ENCODE data around the gene TAF8. TPM values are rescaled to one million over a fixed set of nuclear protein-coding genes. Genes with fewer than 3 reads are reported as not detected.

TAF8 gene
- polyA plus RNA-seq, 1 of the 3 experiments (the other 2 are of a cell fraction): 27.8 TPM

DNA sequence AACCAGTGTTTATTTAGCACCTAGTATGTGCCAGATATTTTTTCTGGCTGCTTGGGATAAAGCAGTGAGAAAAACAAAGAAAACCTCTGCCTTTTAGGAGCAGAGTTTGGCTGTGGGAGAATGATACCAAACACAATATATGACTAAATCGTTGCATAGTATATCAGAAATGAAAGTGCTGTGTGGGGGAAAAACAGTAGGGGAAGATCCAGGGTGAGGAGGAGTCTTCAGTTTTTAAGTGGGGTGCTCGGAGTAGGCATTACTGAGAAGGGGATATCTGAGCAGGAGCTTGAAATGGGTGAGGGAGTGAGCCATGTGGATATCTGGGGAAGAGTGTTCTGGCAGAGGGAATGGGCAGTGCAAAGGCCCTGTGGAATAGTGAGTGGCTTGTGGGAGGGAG lies 23.0 kb downstream of the TAF8 start:
- ChIA-PET POLR2A (no interaction called here), CTCF (interaction anchor here (0.6 to 18.1 kb wide), 6 partner anchors 22 to 512 kb away, joined by 3 to 159 read pairs (median 5); no protein-coding TSS in a partner anchor)
- Histone ChIP-seq H3F3A (replicated peaks; ENCODE audit: insufficient read depth) (no peaks in the 10 kb centered on the region), H3K9ac (no peak overlapping the region), H3K27ac (ENCODE audit: low read depth in 2 of 2, low read length in 1 of 2) (no peak overlapping the region), H3K79me2 (ENCODE audit: insufficient read depth) (no peaks in the 10 kb centered on the region), H3K4me2 (no peak overlapping the region), H3K9me2 (no peaks in the 10 kb centered on the region), H3K4me3 (ENCODE audit: low read depth in 2 of 2, low read length in 1 of 2) (no peak overlapping the region), H3K36me3 (replicated peaks in 1 of 2; ENCODE audit: control insufficient read depth in 1 of 2, insufficient read depth in 2 of 2, low read length in 1 of 2) (peaks cover 32 to 42% of the 10 kb centered on the region in 2 experiments), H3K4me1 (ENCODE audit: control insufficient read depth in 1 of 2, insufficient read depth in 2 of 2, low read depth in 1 of 2, low read length in 1 of 2) (no peaks in the 10 kb centered on the region), H3K9me3 (no peaks in the 10 kb centered on the region), H4K20me1 (ENCODE audit: insufficient read depth) (no peaks in the 10 kb centered on the region), H2AFZ (ENCODE audit: low read depth) (no peak overlapping the region), H3K27me3 (ENCODE audit: insufficient read depth) (no peaks in the 10 kb centered on the region)
- no peak for DNase-seq
- 88% methylated on average over 2 of the region's 2 CpGs for WGBS (ENCODE audit: low lambda C conversion rate)
- TF ChIP-seq, protein P1, sequence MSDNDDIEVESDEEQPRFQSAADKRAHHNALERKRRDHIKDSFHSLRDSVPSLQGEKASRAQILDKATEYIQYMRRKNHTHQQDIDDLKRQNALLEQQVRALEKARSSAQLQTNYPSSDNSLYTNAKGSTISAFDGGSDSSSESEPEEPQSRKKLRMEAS (IDR thresholded peaks at IDR 0.05; ENCODE audit: low read depth): no peak
- no peak for TF ChIP-seq EZH2phosphoT487 (IDR thresholded peaks at IDR 0.05; ENCODE audit: borderline replicate concordance, low read depth)
- TF ChIP-seq FOSL2 (IDR thresholded peaks at IDR 0.05; ENCODE audit: borderline replicate concordance, low read depth): no peak
- TF ChIP-seq TCF12 (IDR thresholded peaks at IDR 0.05): no peak
- TF ChIP-seq, protein P2, sequence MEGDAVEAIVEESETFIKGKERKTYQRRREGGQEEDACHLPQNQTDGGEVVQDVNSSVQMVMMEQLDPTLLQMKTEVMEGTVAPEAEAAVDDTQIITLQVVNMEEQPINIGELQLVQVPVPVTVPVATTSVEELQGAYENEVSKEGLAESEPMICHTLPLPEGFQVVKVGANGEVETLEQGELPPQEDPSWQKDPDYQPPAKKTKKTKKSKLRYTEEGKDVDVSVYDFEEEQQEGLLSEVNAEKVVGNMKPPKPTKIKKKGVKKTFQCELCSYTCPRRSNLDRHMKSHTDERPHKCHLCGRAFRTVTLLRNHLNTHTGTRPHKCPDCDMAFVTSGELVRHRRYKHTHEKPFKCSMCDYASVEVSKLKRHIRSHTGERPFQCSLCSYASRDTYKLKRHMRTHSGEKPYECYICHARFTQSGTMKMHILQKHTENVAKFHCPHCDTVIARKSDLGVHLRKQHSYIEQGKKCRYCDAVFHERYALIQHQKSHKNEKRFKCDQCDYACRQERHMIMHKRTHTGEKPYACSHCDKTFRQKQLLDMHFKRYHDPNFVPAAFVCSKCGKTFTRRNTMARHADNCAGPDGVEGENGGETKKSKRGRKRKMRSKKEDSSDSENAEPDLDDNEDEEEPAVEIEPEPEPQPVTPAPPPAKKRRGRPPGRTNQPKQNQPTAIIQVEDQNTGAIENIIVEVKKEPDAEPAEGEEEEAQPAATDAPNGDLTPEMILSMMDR (IDR thresholded peaks at IDR 0.05): no peak
- TF ChIP-seq SIN3A (IDR thresholded peaks at IDR 0.05; ENCODE audit: borderline replicate concordance, low read depth, low read length): no peak
- TF ChIP-seq, protein P3, sequence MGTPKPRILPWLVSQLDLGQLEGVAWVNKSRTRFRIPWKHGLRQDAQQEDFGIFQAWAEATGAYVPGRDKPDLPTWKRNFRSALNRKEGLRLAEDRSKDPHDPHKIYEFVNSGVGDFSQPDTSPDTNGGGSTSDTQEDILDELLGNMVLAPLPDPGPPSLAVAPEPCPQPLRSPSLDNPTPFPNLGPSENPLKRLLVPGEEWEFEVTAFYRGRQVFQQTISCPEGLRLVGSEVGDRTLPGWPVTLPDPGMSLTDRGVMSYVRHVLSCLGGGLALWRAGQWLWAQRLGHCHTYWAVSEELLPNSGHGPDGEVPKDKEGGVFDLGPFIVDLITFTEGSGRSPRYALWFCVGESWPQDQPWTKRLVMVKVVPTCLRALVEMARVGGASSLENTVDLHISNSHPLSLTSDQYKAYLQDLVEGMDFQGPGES (IDR thresholded peaks at IDR 0.05; ENCODE audit: low read depth, low read length): no peak
- TF ChIP-seq GABPA (IDR thresholded peaks at IDR 0.05; ENCODE audit: low read depth): no peak
- no peak for TF ChIP-seq RCOR1 (IDR thresholded peaks at IDR 0.05; ENCODE audit: low read length)

DNA sequence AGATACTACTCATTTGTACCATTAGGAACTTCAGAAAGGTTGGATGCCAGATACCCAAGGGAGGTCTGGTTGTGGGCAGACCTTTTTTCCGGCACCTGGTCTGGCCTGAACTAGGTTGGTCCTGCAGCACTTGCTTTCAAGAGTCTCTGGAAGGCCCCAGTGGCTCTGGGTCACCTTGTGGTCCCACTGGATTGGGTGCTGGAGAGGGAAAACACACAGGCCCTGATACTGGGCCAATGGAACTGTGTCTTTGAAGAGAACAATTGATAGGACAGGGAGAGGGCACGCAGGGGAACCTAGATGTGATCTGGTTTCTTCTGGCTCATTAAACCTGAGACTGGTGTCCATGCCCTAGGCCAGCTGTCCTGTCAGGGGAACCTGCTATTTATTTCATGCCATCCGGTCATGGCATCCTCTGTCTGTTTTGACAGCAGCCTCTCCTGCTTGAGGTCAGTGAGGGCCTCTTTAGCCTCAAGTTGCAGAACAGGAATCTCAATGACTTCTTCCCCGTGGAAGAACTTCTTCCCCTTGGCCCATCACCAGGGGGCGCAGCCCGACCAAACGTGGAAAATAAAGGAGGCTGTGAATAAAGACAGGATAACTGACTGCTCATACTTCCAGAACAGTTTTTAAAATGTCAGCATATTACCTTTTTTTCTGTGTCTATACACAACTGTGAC lies 25.0 kb downstream of the TAF8 start:
- peak; percentile 78 for DNase-seq

More for the DNA sequence above, 25.0 kb downstream of the TAF8 start:
- TF ChIP-seq FOXJ3 (CRISPR knock-in tag; IDR thresholded peaks at IDR 0.05) (no peak), YY1 (IDR thresholded peaks at IDR 0.05; ENCODE audit: low read depth) (no peak), FOSL2 (IDR thresholded peaks at IDR 0.05; ENCODE audit: borderline replicate concordance, low read depth) (no peak), SMC3 (IDR thresholded peaks at IDR 0.05; ENCODE audit: low read depth, low read length) (peak; percentile 99), RAD21 (IDR thresholded peaks at IDR 0.05; ENCODE audit: low read length) (peak; percentile 93)
- TF ChIP-seq, protein P1 (IDR thresholded peaks at IDR 0.05; ENCODE audit: low read depth): no peak
- TF ChIP-seq, protein P2 (IDR thresholded peaks at IDR 0.05): peak; percentile 94
- 31% methylated on average over 7 of the region's 7 CpGs for WGBS (ENCODE audit: low lambda C conversion rate)
- H4K20me1 ChIP-seq (ENCODE audit: insufficient read depth): no peaks in the 10 kb centered on the region
- no peak overlapping the region for H3K4me2 ChIP-seq
- peaks cover 3% of the 10 kb centered on the region for H3F3A ChIP-seq (replicated peaks; ENCODE audit: insufficient read depth)
- H2AFZ ChIP-seq (ENCODE audit: low read depth): no peak overlapping the region
- peaks cover 29 to 32% of the 10 kb centered on the region in 2 experiments for H3K36me3 ChIP-seq (replicated peaks in 1 of 2; ENCODE audit: control insufficient read depth in 1 of 2, insufficient read depth in 2 of 2, low read length in 1 of 2)
- H3K4me1 ChIP-seq (ENCODE audit: control insufficient read depth in 1 of 2, insufficient read depth in 2 of 2, low read depth in 1 of 2, low read length in 1 of 2): no peaks in the 10 kb centered on the region
- H3K79me2 ChIP-seq (ENCODE audit: insufficient read depth): no peaks in the 10 kb centered on the region
- ChIA-PET CTCF (interaction anchor here (0.6 to 18.1 kb wide), 18 partner anchors 9 to 489 kb away, joined by 3 to 159 read pairs (median 4); partner anchors contain the start of genes GUCA1B and UBR2), POLR2A (no interaction called here)
- H3K9me2 ChIP-seq: no peaks in the 10 kb centered on the region
- H3K27ac ChIP-seq (ENCODE audit: low read depth in 2 of 2, low read length in 1 of 2): no peak overlapping the region
- H3K9ac ChIP-seq: no peak overlapping the region
- no peak overlapping the region; a peak in 1 of 4 replicates for H3K4me3 ChIP-seq (ENCODE audit: low read depth in 2 of 2, low read length in 1 of 2)
- no peaks in the 10 kb centered on the region for H3K27me3 ChIP-seq (ENCODE audit: insufficient read depth)
- H3K9me3 ChIP-seq: no peaks in the 10 kb centered on the region

Data from SK-N-SH (cell line).